ENCODE results near the gene CASP4. TPM values are rescaled to one million over a fixed set of nuclear protein-coding genes. Genes with fewer than 3 reads are reported as not detected.

CASP4 gene
- total RNA-seq, 6 experiments from 2014 or later, result 16.2 to 126 (median 74.8) TPM

- peak within 1 kb of the TSS in 1 of 3 donors; percentile 3 for H3K27ac ChIP-seq
- DNase-seq (no peak), ATAC-seq (peak in 3 of 4 donors; percentile 28 to 53 (median 41))
- H3K27me3 ChIP-seq, result no peaks in the 10 kb centered on the region
- intact Hi-C loops (cut with DNase I), result no loop called here
- no peaks in the 10 kb centered on the region for H3K4me1 ChIP-seq
- no peak within 1 kb of the TSS for H3K4me3 ChIP-seq
- WGBS (ENCODE audit: insufficient coverage, low coverage, low lambda C conversion rate, missing lambda C conversion rate), result 29% methylated on average over 9 of the region's 9 CpGs
- H3K9me3 ChIP-seq, result no peaks in the 10 kb centered on the region
- TF ChIP-seq POLR2A (IDR thresholded peaks at IDR 0.05), result no peak
- H3K36me3 ChIP-seq, result no peaks in the 10 kb centered on the region
These were observed 70.3 kb downstream of the CASP4 start, which contains the start of gene CASP12 for GRCh38 chr11:104897891-104898684. TSS of gene CASP12 (minus strand) at chr11:104898460.

- ATAC-seq (peak in 1 of 4 donors; percentile 16), DNase-seq (no peak)
- H3K4me1 ChIP-seq, result no peaks in the 10 kb centered on the region
- no peaks in the 10 kb centered on the region for H3K27me3 ChIP-seq
- no peak for TF ChIP-seq POLR2A (IDR thresholded peaks at IDR 0.05)
- no peak for TF ChIP-seq CTCF (IDR thresholded peaks at IDR 0.05)
- intact Hi-C loops (cut with DNase I), result no loop called here
- no peak overlapping the region for H3K27ac ChIP-seq
- no peak overlapping the region for H3K4me3 ChIP-seq
- no peaks in the 10 kb centered on the region for H3K36me3 ChIP-seq
- no peaks in the 10 kb centered on the region for H3K9me3 ChIP-seq
- WGBS (ENCODE audit: insufficient coverage, low coverage, low lambda C conversion rate, missing lambda C conversion rate), result 7% methylated on average over 2 of the region's 2 CpGs
These were observed 72.7 kb downstream of the CASP4 start for GRCh38 chr11:104895634-104896033.

- Histone ChIP-seq H3K27me3 (no peaks in the 10 kb centered on the region), H3K36me3 (no peaks in the 10 kb centered on the region), H3K27ac (no peak overlapping the region), H3K4me3 (no peak overlapping the region), H3K4me1 (no peaks in the 10 kb centered on the region), H3K9me3 (no peaks in the 10 kb centered on the region)
- DNase-seq (no peak), ATAC-seq (no peak)
- WGBS (ENCODE audit: insufficient coverage, low coverage, low lambda C conversion rate, missing lambda C conversion rate), result 50% methylated on average over 1 of the region's 1 CpG
- intact Hi-C loops (cut with DNase I), result no loop called here
- no peak for TF ChIP-seq POLR2A (IDR thresholded peaks at IDR 0.05)
- TF ChIP-seq CTCF (IDR thresholded peaks at IDR 0.05), result no peak
These were observed 74.5 kb downstream of the CASP4 start for GRCh38 chr11:104893876-104894275.

Other genes starting within 250 kb of the CASP4 start
- not detected for gene CASP12, start 70.1 kb downstream of the CASP4 start, total RNA-seq
- gene CASP5, start 54.6 kb upstream of the CASP4 start, total RNA-seq, result under 1 TPM in 3 of 6 experiments, not detected in 3; 0.27 to 0.50 (median 0.35) TPM
- gene CASP1, start 66.6 kb upstream of the CASP4 start, total RNA-seq, result 10 to 100 TPM in 2 of 6 experiments, 1 to 10 TPM in 4; 3.7 to 19.2 (median 6.5) TPM
- 10 to 100 TPM in 2 of 6 experiments, 1 to 10 TPM in 4; 1.8 to 12.8 (median 7.1) TPM for gene CARD16, start 76.8 kb upstream of the CASP4 start, total RNA-seq
- not detected for gene CARD18, start 171.2 kb upstream of the CASP4 start, total RNA-seq